Right lobe of liver (tissue), 6 donors: ENCODE data around the gene U2AF1L4. TPM values are rescaled to one million over a fixed set of nuclear protein-coding genes. Genes with fewer than 3 reads are reported as not detected.

Experiments used
- ATAC-seq, 4 donors: fragments of 200-7000 bp; cut with Tn5 transposase; one replicate each; pipeline ENCODE4 v1.9.1; 2020; ENCODE audit warnings: mild to moderate bottlenecking in 4 of 4, moderate library complexity in 4 of 4
- DNase-seq, 3 donors: peaks; one replicate each; pipeline ENCODE4 v3.0.0-alpha.2; 2020
- H3K27ac ChIP-seq, 3 donors: fragments of 200-600 bp; one replicate each; pipeline ENCODE4 v1.8.0; 2022
- H3K27me3 ChIP-seq, 2 donors: fragments of 200-600 bp; one replicate each; pipeline ENCODE4 v1.8.0; 2022
- H3K36me3 ChIP-seq, 4 donors: fragments of 200-600 bp; sonication (generic) in 1 of 4; one replicate each; pipeline versions ENCODE4 v1.5.1 to v1.8.0; 2017 to 2022; ENCODE audit warnings: control low read depth in 1 of 4
- H3K4me1 ChIP-seq, 4 donors: fragments of 200-600 bp; sonication (generic) in 1 of 4; one replicate each; pipeline versions ENCODE4 v1.5.1 to v1.8.0; 2017 to 2022; ENCODE audit warnings: control low read depth in 1 of 4
- H3K4me3 ChIP-seq, 3 donors: fragments of 200-600 bp; one replicate each; pipeline ENCODE4 v1.8.0; 2022
- H3K9me3 ChIP-seq, 4 donors: fragments of 200-600 bp; sonication (generic) in 1 of 4; one replicate each; pipeline versions ENCODE4 v1.5.1 to v1.8.0; 2017 to 2022; ENCODE audit warnings: control low read depth in 1 of 4
- CTCF ChIP-seq, 4 donors: fragments of 200-600 bp in 3 of 4; fragments of 450-650 bp in 1 of 4; IDR thresholded peaks; one replicate each; pipeline versions ENCODE4 v1.5.1 to v1.8.0; 2016 to 2022; ENCODE audit warnings: antibody characterized with exemption in 4 of 4, mild to moderate bottlenecking in 2 of 4
- POLR2A ChIP-seq: fragments of 450-650 bp; IDR thresholded peaks from one replicate; pipeline ENCODE4 v1.6.1; 2017; ENCODE audit warnings: antibody characterized with exemption, mild to moderate bottlenecking
- WGBS: methylation state at CpG from one replicate; pipeline ENCODE4 v1.1.6; 2018; ENCODE audit warnings: low coverage, low lambda C conversion rate; ENCODE audit not compliant: insufficient coverage; ENCODE audit errors: missing lambda C conversion rate; 5-methylcytosine and 5-hydroxymethylcytosine counted together
- intact Hi-C, 2 donors: fragments of 100-400 bp; cut with DNase I; formaldehyde crosslinking; loops; one replicate each; pipeline versions ENCODE4 v1.11.2 to v1.14.1; 2022
- total RNA-seq, 6 experiments: library from RNA; depleted of rRNA in 2 of 6; stranded (reverse); fragments of >200 nt in 2 of 6; fragmentation: NEBNext Ultra II Directional in 3 of 6; extraction: Animal tissue kit (Norgen Biotek cat#: 25700) in 3 of 6; gene quantifications; one replicate each; pipeline versions ENCODE4 v1.1.0 to v1.2.4, GENCODE V29; 2016 to 2023
- donor health status: DM: no; HTN: yes; CAD: no.
- donor health status: DM: no; HTN: no; CAD: no.
- donor health status: DM: no; HTN: no; CAD: no.
- donor health status: DM: no; HTN: yes; CAD: no.
- donor health status: DM: no; HTN: yes; CAD: no.

The U2AF1L4 gene
- total RNA-seq, 6 experiments from 2014 or later, result 11.3 to 19.9 (median 17.5) TPM

GRCh38 chr19:35743640-35744429 lies 1.4 kb downstream of the U2AF1L4 start:
- intact Hi-C loops, result no loop called here
- TF ChIP-seq CTCF (IDR thresholded peaks at IDR 0.05) (no peak), POLR2A (no peak)
- peak overlapping the region; percentile 80 to 95 (median 90) for H3K4me3 ChIP-seq

GRCh38 chr19:35742121-35742724 lies 3.0 kb downstream of the U2AF1L4 start, which contains the start of gene IGFLR1:
TSS of gene IGFLR1 (minus strand) at chr19:35742452. CDS start at chr19:35741180, 1,272 bp downstream.
- TF ChIP-seq CTCF (IDR thresholded peaks at IDR 0.05) (no peak), POLR2A (peak; percentile 26)
- peak within 1 kb of the TSS; percentile 59 to 84 (median 72) for H3K27ac ChIP-seq
- ATAC-seq, result no peak
- 57% methylated on average over 9 of the region's 9 CpGs for WGBS
- no peak for DNase-seq
- H3K4me3 ChIP-seq, result peak within 1 kb of the TSS; percentile 60 to 73 (median 66)
- peaks cover 0 to 20% (median 0%) of the 10 kb centered on the region in 4 donors for H3K36me3 ChIP-seq
- peaks cover 0 to 30% (median 9%) of the 10 kb centered on the region in 4 donors for H3K4me1 ChIP-seq
- no peaks in the 10 kb centered on the region for H3K27me3 ChIP-seq
- intact Hi-C loops, result no loop called here
- H3K9me3 ChIP-seq, result no peaks in the 10 kb centered on the region

More at GRCh38 chr19:35743640-35744429, 1.4 kb downstream of the U2AF1L4 start:
- ATAC-seq (no peak), DNase-seq (no peak)
- Histone ChIP-seq H3K4me1 (peaks cover 0 to 35% (median 14%) of the 10 kb centered on the region in 4 donors), H3K36me3 (peaks cover 0 to 4% (median 0%) of the 10 kb centered on the region in 4 donors), H3K27me3 (no peaks in the 10 kb centered on the region), H3K9me3 (no peaks in the 10 kb centered on the region), H3K27ac (no peak overlapping the region)
- 80% methylated on average over 15 of the region's 19 CpGs for WGBS

- ATAC-seq, result no peak
- Histone ChIP-seq H3K27ac (peak overlapping the region; percentile 59 to 84 (median 72)), H3K4me3 (peak overlapping the region; percentile 60 to 73 (median 66)), H3K9me3 (no peaks in the 10 kb centered on the region), H3K27me3 (no peaks in the 10 kb centered on the region), H3K4me1 (peaks cover 0 to 27% (median 6%) of the 10 kb centered on the region in 4 donors), H3K36me3 (peaks cover 0 to 24% (median 0%) of the 10 kb centered on the region in 4 donors)
- WGBS, result 3% methylated on average over 11 of the region's 12 CpGs
- TF ChIP-seq POLR2A, result no peak
- TF ChIP-seq CTCF (IDR thresholded peaks at IDR 0.05), result no peak
- intact Hi-C loops, result no loop called here
- DNase-seq, result no peak
These were observed 4.1 kb downstream of the U2AF1L4 start for GRCh38 chr19:35741203-35741515.

- no peaks in the 10 kb centered on the region for H3K9me3 ChIP-seq
- peak overlapping the region; percentile 67 to 84 (median 72) for H3K27ac ChIP-seq
- DNase-seq (peak; percentile 99), ATAC-seq (peak; percentile 76 to 88 (median 82))
- 0% methylated on average over 19 of the region's 63 CpGs for WGBS
- intact Hi-C loops, result no loop called here
- TF ChIP-seq POLR2A (peak; percentile 63), CTCF (IDR thresholded peaks at IDR 0.05) (peak in 2 of 4 donors; percentile 16 to 23)
- H3K36me3 ChIP-seq, result peaks cover 0 to 24% (median 0%) of the 10 kb centered on the region in 4 donors
- no peaks in the 10 kb centered on the region for H3K27me3 ChIP-seq
- H3K4me3 ChIP-seq, result peak overlapping the region; percentile 60 to 73 (median 66)
- H3K4me1 ChIP-seq, result peaks cover 0 to 25% (median 4%) of the 10 kb centered on the region in 4 donors
These were observed 4.6 kb downstream of the U2AF1L4 start for GRCh38 chr19:35740423-35741202.
